Measurements from ENCODE around the gene PRICKLE3.

PRICKLE3 gene

DNA sequence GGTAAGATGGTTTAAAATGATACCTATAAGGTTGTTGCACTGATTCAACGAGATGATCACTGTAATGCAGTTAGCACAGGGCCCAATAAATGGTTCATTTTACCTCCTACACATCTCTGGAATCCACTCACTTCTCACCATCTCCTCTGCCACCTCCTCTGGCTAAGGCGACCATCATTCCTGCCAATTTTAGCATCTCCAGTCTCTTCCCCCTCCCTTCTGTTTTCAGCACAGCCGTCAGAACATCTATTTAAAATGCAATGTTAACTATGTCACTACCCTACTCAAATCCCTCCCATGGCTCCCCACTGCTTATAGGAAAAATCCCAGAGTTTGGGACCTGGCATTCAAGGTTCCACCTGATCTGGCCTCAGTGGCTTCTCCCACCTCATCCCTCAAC lies 17.4 kb upstream of the PRICKLE3 start:
- peaks cover 10% of the 10 kb centered on the region for H3K4me1 ChIP-seq (ENCODE audit: insufficient read depth, low read length, severe bottlenecking)
- no peaks in the 10 kb centered on the region for H3K36me3 ChIP-seq (ENCODE audit: insufficient read depth, low read length)
- H4K20me1 ChIP-seq (ENCODE audit: insufficient read depth, low read length): no peaks in the 10 kb centered on the region
- no peaks in the 10 kb centered on the region for H3K27me3 ChIP-seq (ENCODE audit: insufficient read depth, low read length)
- no peak overlapping the region for H3K27ac ChIP-seq (ENCODE audit: low read depth, low read length, poor library complexity, severe bottlenecking)
- no peak overlapping the region for H2AFZ ChIP-seq (ENCODE audit: low read length)
- no peak overlapping the region for H3K4me2 ChIP-seq (ENCODE audit: low read length)
- no peak for TF ChIP-seq EZH2 (IDR thresholded peaks at IDR 0.05; ENCODE audit: borderline replicate concordance, low read length)
- TF ChIP-seq, protein P1, sequence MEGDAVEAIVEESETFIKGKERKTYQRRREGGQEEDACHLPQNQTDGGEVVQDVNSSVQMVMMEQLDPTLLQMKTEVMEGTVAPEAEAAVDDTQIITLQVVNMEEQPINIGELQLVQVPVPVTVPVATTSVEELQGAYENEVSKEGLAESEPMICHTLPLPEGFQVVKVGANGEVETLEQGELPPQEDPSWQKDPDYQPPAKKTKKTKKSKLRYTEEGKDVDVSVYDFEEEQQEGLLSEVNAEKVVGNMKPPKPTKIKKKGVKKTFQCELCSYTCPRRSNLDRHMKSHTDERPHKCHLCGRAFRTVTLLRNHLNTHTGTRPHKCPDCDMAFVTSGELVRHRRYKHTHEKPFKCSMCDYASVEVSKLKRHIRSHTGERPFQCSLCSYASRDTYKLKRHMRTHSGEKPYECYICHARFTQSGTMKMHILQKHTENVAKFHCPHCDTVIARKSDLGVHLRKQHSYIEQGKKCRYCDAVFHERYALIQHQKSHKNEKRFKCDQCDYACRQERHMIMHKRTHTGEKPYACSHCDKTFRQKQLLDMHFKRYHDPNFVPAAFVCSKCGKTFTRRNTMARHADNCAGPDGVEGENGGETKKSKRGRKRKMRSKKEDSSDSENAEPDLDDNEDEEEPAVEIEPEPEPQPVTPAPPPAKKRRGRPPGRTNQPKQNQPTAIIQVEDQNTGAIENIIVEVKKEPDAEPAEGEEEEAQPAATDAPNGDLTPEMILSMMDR (IDR thresholded peaks at IDR 0.05; ENCODE audit: low read length): no peak
- H3K9ac ChIP-seq (ENCODE audit: low read length): no peak overlapping the region
- no peaks in the 10 kb centered on the region for H3F3A ChIP-seq (ENCODE audit: insufficient read depth, low read length)
- no peaks in the 10 kb centered on the region for H3K79me2 ChIP-seq (ENCODE audit: insufficient read depth, low read length)
- H3K9me3 ChIP-seq (ENCODE audit: low read length): no peaks in the 10 kb centered on the region
- no peak overlapping the region for H3K4me3 ChIP-seq (ENCODE audit: low read depth, low read length, poor library complexity, severe bottlenecking)
- no peaks in the 10 kb centered on the region for H3K9me2 ChIP-seq (ENCODE audit: low read depth, low read length)

DNA sequence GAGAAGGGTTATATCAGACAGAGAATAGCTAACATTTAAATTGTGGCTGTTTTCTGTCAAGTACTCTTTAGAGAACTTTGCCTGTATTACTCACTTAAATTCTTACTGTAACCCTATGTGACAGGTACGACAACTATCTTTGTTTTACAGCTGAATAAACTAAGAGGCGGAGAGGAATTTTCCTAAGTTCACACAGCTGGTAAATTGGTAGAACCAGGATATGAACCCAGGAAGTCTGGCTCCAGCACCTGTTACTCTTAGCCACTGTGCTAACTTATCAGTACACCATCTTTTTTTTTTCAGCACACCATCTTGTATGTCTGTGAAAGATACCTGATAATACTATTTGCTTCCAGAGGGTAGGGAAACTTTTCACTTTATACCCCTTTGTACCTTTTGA lies 15.8 kb upstream of the PRICKLE3 start:
- Histone ChIP-seq H3K27me3 (ENCODE audit: insufficient read depth, low read length) (no peaks in the 10 kb centered on the region), H4K20me1 (ENCODE audit: insufficient read depth, low read length) (no peaks in the 10 kb centered on the region), H3K4me2 (ENCODE audit: low read length) (no peak overlapping the region), H3K36me3 (ENCODE audit: insufficient read depth, low read length) (no peaks in the 10 kb centered on the region), H3K9ac (ENCODE audit: low read length) (no peak overlapping the region), H3K4me1 (ENCODE audit: insufficient read depth, low read length, severe bottlenecking) (peaks cover 10% of the 10 kb centered on the region), H3K4me3 (ENCODE audit: low read depth, low read length, poor library complexity, severe bottlenecking) (no peak overlapping the region), H3K9me3 (ENCODE audit: low read length) (no peaks in the 10 kb centered on the region), H3K27ac (ENCODE audit: low read depth, low read length, poor library complexity, severe bottlenecking) (no peak overlapping the region), H2AFZ (ENCODE audit: low read length) (no peak overlapping the region), H3K9me2 (ENCODE audit: low read depth, low read length) (no peaks in the 10 kb centered on the region), H3F3A (ENCODE audit: insufficient read depth, low read length) (no peaks in the 10 kb centered on the region), H3K79me2 (ENCODE audit: insufficient read depth, low read length) (no peaks in the 10 kb centered on the region)
- TF ChIP-seq EZH2 (IDR thresholded peaks at IDR 0.05; ENCODE audit: borderline replicate concordance, low read length): no peak
- TF ChIP-seq, protein P1 (IDR thresholded peaks at IDR 0.05; ENCODE audit: low read length): no peak

GRCh38 chrX:49199906-49200771 lies 14.0 kb upstream of the PRICKLE3 start, which contains the start of gene SYP:
Gene SYP, minus strand, starts transcription at chrX:49200193. Its CDS starts 7 bp downstream, at chrX:49200186.
- Histone ChIP-seq H2AFZ (ENCODE audit: low read length) (no peak within 1 kb of the TSS), H3K9ac (ENCODE audit: low read length) (peak within 1 kb of the TSS; percentile 67), H3K27me3 (ENCODE audit: insufficient read depth, low read length) (no peaks in the 10 kb centered on the region), H3K9me2 (ENCODE audit: low read depth, low read length) (no peaks in the 10 kb centered on the region), H4K20me1 (ENCODE audit: insufficient read depth, low read length) (no peaks in the 10 kb centered on the region), H3F3A (ENCODE audit: insufficient read depth, low read length) (no peaks in the 10 kb centered on the region), H3K4me1 (ENCODE audit: insufficient read depth, low read length, severe bottlenecking) (peaks cover 10% of the 10 kb centered on the region), H3K4me2 (ENCODE audit: low read length) (peak within 1 kb of the TSS; percentile 83), H3K79me2 (ENCODE audit: insufficient read depth, low read length) (no peaks in the 10 kb centered on the region), H3K9me3 (ENCODE audit: low read length) (no peaks in the 10 kb centered on the region), H3K36me3 (ENCODE audit: insufficient read depth, low read length) (no peaks in the 10 kb centered on the region), H3K27ac (ENCODE audit: low read depth, low read length, poor library complexity, severe bottlenecking) (no peak within 1 kb of the TSS), H3K4me3 (ENCODE audit: low read depth, low read length, poor library complexity, severe bottlenecking) (peak within 1 kb of the TSS; percentile 58)
- TF ChIP-seq, protein P1 (IDR thresholded peaks at IDR 0.05; ENCODE audit: low read length): no peak

Measured in OCI-LY1 (cell line).